ENCODE data around the gene PRPF6.

DNA sequence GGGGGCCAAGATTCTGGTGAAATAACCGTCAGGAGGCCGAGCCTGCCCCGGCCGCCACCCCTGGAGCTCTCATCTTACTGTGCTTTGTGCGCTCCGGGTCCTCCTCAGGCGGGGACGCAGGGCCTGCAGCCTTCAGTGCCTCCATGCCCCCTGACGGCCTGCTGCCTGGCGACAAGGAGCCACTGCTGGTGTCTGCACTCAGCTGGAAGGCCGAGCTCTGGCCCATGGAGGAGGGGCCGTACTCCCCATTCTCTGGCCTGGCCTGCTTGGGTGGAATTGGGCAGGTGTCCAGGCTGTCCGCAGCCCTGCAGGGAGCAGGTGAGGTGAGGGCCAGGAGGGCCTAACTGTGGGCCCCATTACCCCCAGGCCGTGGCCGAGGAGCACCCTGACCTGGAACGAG lies 16.5 kb upstream of the PRPF6 start:
- TF ChIP-seq, protein P1, sequence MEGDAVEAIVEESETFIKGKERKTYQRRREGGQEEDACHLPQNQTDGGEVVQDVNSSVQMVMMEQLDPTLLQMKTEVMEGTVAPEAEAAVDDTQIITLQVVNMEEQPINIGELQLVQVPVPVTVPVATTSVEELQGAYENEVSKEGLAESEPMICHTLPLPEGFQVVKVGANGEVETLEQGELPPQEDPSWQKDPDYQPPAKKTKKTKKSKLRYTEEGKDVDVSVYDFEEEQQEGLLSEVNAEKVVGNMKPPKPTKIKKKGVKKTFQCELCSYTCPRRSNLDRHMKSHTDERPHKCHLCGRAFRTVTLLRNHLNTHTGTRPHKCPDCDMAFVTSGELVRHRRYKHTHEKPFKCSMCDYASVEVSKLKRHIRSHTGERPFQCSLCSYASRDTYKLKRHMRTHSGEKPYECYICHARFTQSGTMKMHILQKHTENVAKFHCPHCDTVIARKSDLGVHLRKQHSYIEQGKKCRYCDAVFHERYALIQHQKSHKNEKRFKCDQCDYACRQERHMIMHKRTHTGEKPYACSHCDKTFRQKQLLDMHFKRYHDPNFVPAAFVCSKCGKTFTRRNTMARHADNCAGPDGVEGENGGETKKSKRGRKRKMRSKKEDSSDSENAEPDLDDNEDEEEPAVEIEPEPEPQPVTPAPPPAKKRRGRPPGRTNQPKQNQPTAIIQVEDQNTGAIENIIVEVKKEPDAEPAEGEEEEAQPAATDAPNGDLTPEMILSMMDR (IDR thresholded peaks at IDR 0.05) = no peak
- TF ChIP-seq POLR2A (IDR thresholded peaks at IDR 0.05) = no peak
